GM12878 (cell line): ENCODE measurements around the gene CYB5D1. TPM values are rescaled to one million over a fixed set of nuclear protein-coding genes. Genes with fewer than 3 reads are reported as not detected.

Source experiments
- ATAC-seq: fragments of 200-7000 bp; cut with Tn5 transposase; 3 replicates; pipeline ENCODE4 v1.9.1; 2020; ENCODE audit warnings: mild to moderate bottlenecking, moderate library complexity
- BruUV-seq: library from RNA; stranded (reverse); fragments of 400-500 nt; replicated peaks from 2 replicates; lab custom pipeline; 2021; lab: Mats Ljungman, UMichigan
- CTCF ChIA-PET: fragments of 300-600 bp; sonication (Branson Sonifier 250); formaldehyde crosslinking; extraction: SDS; loops from one replicate; lab custom pipeline; 2021; ENCODE audit warnings: inconsistent platforms; lab: Yijun Ruan, JAX
- POLR2A ChIA-PET: fragments of 350-600 bp; formaldehyde crosslinking; extraction: SDS; loops from one replicate; lab custom pipeline; 2021; ENCODE audit warnings: inconsistent platforms; lab: Charles Lee
- RAD21 ChIA-PET: fragments of 300-600 bp; sonication (Branson Sonifier 250); formaldehyde crosslinking; loops from one replicate; lab custom pipeline; 2023; ENCODE audit warnings: antibody characterized with exemption; ENCODE audit not compliant: unreplicated experiment; lab: Charles Lee
- SMC1A ChIA-PET: fragments of 300-600 bp; sonication (Branson Sonifier 250); formaldehyde crosslinking; loops from one replicate; lab custom pipeline; 2023; ENCODE audit not compliant: unreplicated experiment, uncharacterized antibody; lab: Charles Lee
- DNase-seq: peaks from one replicate; pipeline ENCODE4 v3.0.0-alpha.2; 2011; ENCODE audit warnings: low read depth, low spot score
- FAIRE-seq: peaks from 3 replicates; lab custom pipeline; 2011; peaks lifted over from hg19 to GRCh38; lab: Jason Lieb, UNC
- H2AFZ ChIP-seq: 2 replicates; pipeline ENCODE4 v1.6.0; 2011; ENCODE audit warnings: low read depth, low read length, control low read depth; ENCODE audit not compliant: control insufficient read depth
- H3K27ac ChIP-seq: 2 replicates; pipeline ENCODE4 v1.5.1; 2011; ENCODE audit warnings: control low read depth; ENCODE audit not compliant: control insufficient read depth, insufficient read depth
- H3K27me3 ChIP-seq, 2 experiments: replicated peaks in 1 of 2; 2 replicates each; pipeline versions ENCODE4 v1.6.0 to v1.6.1; 2011; ENCODE audit warnings: low read length in 1 of 2; ENCODE audit not compliant: control insufficient read depth in 2 of 2, insufficient read depth in 2 of 2
- H3K36me3 ChIP-seq, 2 experiments: 2 replicates each; pipeline ENCODE4 v1.5.1; 2011; ENCODE audit warnings: low read length in 1 of 2; ENCODE audit not compliant: control insufficient read depth in 2 of 2, insufficient read depth in 2 of 2
- H3K4me1 ChIP-seq: 2 replicates; pipeline ENCODE4 v1.6.1; 2011; ENCODE audit warnings: mild to moderate bottlenecking, low read length, moderate library complexity, mixed read lengths; ENCODE audit not compliant: control insufficient read depth, insufficient read depth
- H3K4me2 ChIP-seq: 2 replicates; pipeline ENCODE4 v1.6.0; 2011; ENCODE audit warnings: control low read depth; ENCODE audit not compliant: control insufficient read depth, insufficient read depth
- H3K4me3 ChIP-seq: fragments of 200-600 bp; sonication (generic); 2 replicates; pipeline ENCODE4 v1.5.1; 2016
- H3K79me2 ChIP-seq: 2 replicates; pipeline ENCODE4 v1.6.0; 2011; ENCODE audit warnings: low read length; ENCODE audit not compliant: control insufficient read depth, insufficient read depth
- H3K9ac ChIP-seq: 2 replicates; pipeline ENCODE4 v1.8.0; 2011; ENCODE audit warnings: low read length, control low read depth, mixed read lengths; ENCODE audit not compliant: control insufficient read depth, insufficient read depth
- H3K9me3 ChIP-seq: replicated peaks from 3 replicates; pipeline ENCODE4 v1.5.1; 2011; ENCODE audit warnings: mild to moderate bottlenecking, low read length; ENCODE audit not compliant: control insufficient read depth, insufficient read depth
- H4K20me1 ChIP-seq: 2 replicates; pipeline ENCODE4 v1.6.0; 2011; ENCODE audit not compliant: control insufficient read depth, insufficient read depth
- ATF2 ChIP-seq: IDR thresholded peaks from 2 replicates; pipeline ENCODE4 v1.6.1; 2012; ENCODE audit warnings: low read length, inconsistent platforms
- ATF7 ChIP-seq: fragments of 450-650 bp; IDR thresholded peaks from 2 replicates; pipeline ENCODE4 v1.6.1; 2016; ENCODE audit warnings: low read depth, mild to moderate bottlenecking
- BRCA1 ChIP-seq: IDR thresholded peaks from 2 replicates; pipeline ENCODE4 v1.6.1; 2011; ENCODE audit warnings: low read depth, low read length, improper control_type of control experiment
- CHD2 ChIP-seq: IDR thresholded peaks from 2 replicates; pipeline ENCODE4 v1.6.1; 2011; ENCODE audit warnings: low read depth, low read length, improper control_type of control experiment, borderline replicate concordance
- E2F8 ChIP-seq: fragments of 450-650 bp; IDR thresholded peaks from 2 replicates; pipeline ENCODE4 v1.6.1; 2018; ENCODE audit warnings: mild to moderate bottlenecking, low read depth, moderate library complexity; ENCODE audit not compliant: partially characterized antibody
- MLLT1 ChIP-seq: fragments of 450-650 bp; IDR thresholded peaks from 2 replicates; pipeline ENCODE4 v1.6.1; 2016; ENCODE audit warnings: mild to moderate bottlenecking
- WGBS: methylation state at CpG from one replicate; pipeline ENCODE4 v1.1.6; 2016; ENCODE audit warnings: low lambda C conversion rate; ENCODE audit not compliant: insufficient replicate concordance, insufficient coverage; ENCODE audit errors: missing lambda C conversion rate; 5-methylcytosine and 5-hydroxymethylcytosine counted together
- in situ Hi-C: fragments of 300-500 bp; cut with MboI; formaldehyde crosslinking; loops from 9 replicates; pipeline ENCODE4 v1.14.3; 2018; ENCODE audit warnings: mixed read lengths
- intact Hi-C: fragments of 100-400 bp; cut with micrococcal nuclease; formaldehyde crosslinking; loops from one replicate; pipeline ENCODE4 v1.14.2; 2022; ENCODE audit not compliant: unreplicated experiment
- polyA plus RNA-seq, 11 experiments: library from polyadenylated mRNA; depleted of rRNA in 4 of 11; unstranded in 6 of 11; stranded (reverse) in 5 of 11; fragments of >200 nt; fragmentation: Nextera tagmentation in 4 of 11; fragmentation: Illumina TruSeq in 1 of 11; extraction: Ambion mirVana in 4 of 11; extraction: Trizol in 1 of 11; gene quantifications; 1 replicate in 1 of 11; 2 replicates in 10 of 11; pipeline versions ENCODE4 v1.2.1 to v1.2.3, GENCODE V29; 2011 to 2016; ENCODE audit warnings: inconsistent platforms in 2 of 11, missing spikeins in 2 of 11, low read depth in 1 of 11
- total RNA-seq, 4 experiments: library from RNA; depleted of rRNA in 3 of 4; stranded (reverse); fragments of >200 nt in 3 of 4; fragmentation: Illumina TruSeq in 1 of 4; extraction: Trizol in 1 of 4; gene quantifications; 2 replicates each; pipeline versions ENCODE4 v1.2.1 to v1.2.3, GENCODE V29; 2013 to 2021
- TF ChIP-seq, protein P1 (sequence below), 3 experiments: IDR thresholded peaks in 2 of 3; conservative IDR thresholded peaks in 1 of 3; 2 replicates each; pipeline ENCODE4 v1.5.1; 2011; ENCODE audit warnings: low read depth in 3 of 3, low read length in 3 of 3, mild to moderate bottlenecking in 3 of 3, control low read depth in 2 of 3, moderate library complexity in 2 of 3, inconsistent platforms in 1 of 3, mixed read lengths in 1 of 3; ENCODE audit not compliant: control insufficient read depth in 2 of 3, insufficient read depth in 1 of 3; ENCODE audit errors: extremely low read depth in 1 of 3

CYB5D1 gene
- total and polyA plus RNA-seq, 10 of the 15 experiments (the other 5 are each of a cell fraction or from before 2014, with no cell fraction given) = 1.6 to 8.7 (median 6.4) TPM

DNA sequence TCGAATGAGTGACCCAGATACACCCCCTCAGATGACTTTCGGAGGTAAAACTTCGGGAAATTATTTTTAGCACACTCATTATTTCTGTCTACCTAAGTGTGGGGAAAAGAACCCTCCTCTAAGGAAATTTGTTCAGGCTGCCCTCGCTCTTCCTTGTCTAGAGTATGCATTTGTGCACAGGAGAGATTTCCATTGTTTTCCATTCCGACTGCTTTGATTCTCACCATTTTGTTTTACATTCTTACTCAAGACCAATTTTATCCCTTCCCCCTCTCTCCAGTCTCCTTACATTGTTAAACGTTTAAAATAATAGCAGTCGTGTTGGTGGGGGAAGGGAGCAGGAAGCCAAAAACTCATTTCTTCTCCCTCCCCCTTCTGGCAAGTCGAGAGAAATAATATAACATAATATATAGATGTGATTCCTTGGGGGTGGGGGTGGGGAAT is 29.3 kb downstream of the CYB5D1 start:
- FAIRE-seq (no peak), ATAC-seq (no peak)
- ChIA-PET POLR2A (no interaction called here), CTCF (interaction anchor here (1.7 kb wide), 1 partner anchor 25 kb away, joined by 4 read pairs; no protein-coding TSS in a partner anchor), SMC1A (no interaction called here)
- no peaks in the 10 kb centered on the region for H3K9me3 ChIP-seq
- H3K79me2 ChIP-seq = peaks cover 45% of the 10 kb centered on the region
- no peaks in the 10 kb centered on the region for H4K20me1 ChIP-seq
- 3% methylated on average over 8 of the region's 8 CpGs for WGBS
- H2AFZ ChIP-seq = peak overlapping the region; percentile 41
- H3K4me3 ChIP-seq = peak overlapping the region; percentile 88
- peak; percentile 35; the same call in 1 of the 2 replicates for TF ChIP-seq MLLT1
- TF ChIP-seq, protein P1, sequence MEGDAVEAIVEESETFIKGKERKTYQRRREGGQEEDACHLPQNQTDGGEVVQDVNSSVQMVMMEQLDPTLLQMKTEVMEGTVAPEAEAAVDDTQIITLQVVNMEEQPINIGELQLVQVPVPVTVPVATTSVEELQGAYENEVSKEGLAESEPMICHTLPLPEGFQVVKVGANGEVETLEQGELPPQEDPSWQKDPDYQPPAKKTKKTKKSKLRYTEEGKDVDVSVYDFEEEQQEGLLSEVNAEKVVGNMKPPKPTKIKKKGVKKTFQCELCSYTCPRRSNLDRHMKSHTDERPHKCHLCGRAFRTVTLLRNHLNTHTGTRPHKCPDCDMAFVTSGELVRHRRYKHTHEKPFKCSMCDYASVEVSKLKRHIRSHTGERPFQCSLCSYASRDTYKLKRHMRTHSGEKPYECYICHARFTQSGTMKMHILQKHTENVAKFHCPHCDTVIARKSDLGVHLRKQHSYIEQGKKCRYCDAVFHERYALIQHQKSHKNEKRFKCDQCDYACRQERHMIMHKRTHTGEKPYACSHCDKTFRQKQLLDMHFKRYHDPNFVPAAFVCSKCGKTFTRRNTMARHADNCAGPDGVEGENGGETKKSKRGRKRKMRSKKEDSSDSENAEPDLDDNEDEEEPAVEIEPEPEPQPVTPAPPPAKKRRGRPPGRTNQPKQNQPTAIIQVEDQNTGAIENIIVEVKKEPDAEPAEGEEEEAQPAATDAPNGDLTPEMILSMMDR (IDR thresholded peaks at IDR 0.05 in 2 of 3, conservative IDR thresholded peaks at IDR 0.05 in 1 of 3; ENCODE audit: control insufficient read depth in 2 of 3, extremely low read depth in 1 of 3, insufficient read depth in 1 of 3, low read depth in 3 of 3, low read length in 3 of 3) = 0 out of 6 replicates have a peak, but pooled peaks of 1 of the 3 experiments have one; percentile 4
- 0 out of 2 replicates have a peak, but pooled peaks have one; percentile 14 for TF ChIP-seq ATF7
- TF ChIP-seq CHD2 = peak; percentile 56; the same call in 1 of the 2 replicates
- peak; percentile 54 for TF ChIP-seq E2F8
- TF ChIP-seq ATF2 = no peak
- TF ChIP-seq BRCA1 = no peak
- TF ChIP-seq, all 136 proteins: peak for 5
- Histone ChIP-seq H3K27ac (peak overlapping the region; percentile 91), H3K4me2 (peak overlapping the region; percentile 96), H3K36me3 (peaks cover 7% of the 10 kb centered on the region in 2 experiments; a peak in 3 of 4 replicates), H3K4me1 (peaks cover 8% of the 10 kb centered on the region), H3K27me3 (no peaks in the 10 kb centered on the region), H3K9ac (peak overlapping the region; percentile 87)
- in situ Hi-C loops = no loop called here
- intact Hi-C loops = no loop called here
- no peak for DNase-seq
- RAD21 ChIA-PET = no interaction called here
- TSS peak; percentile 62 for BruUV-seq
